H1 (cell line): ENCODE measurements around the gene MASTL. TPM values are rescaled to one million over a fixed set of nuclear protein-coding genes. Genes with fewer than 3 reads are reported as not detected.

Source experiments
- CTCF ChIA-PET: fragments of 300-600 bp; sonication (Branson Sonifier 250); formaldehyde crosslinking; loops from one replicate; lab custom pipeline; 2021; ENCODE audit not compliant: partially characterized antibody; lab: Charles Lee
- POLR2A ChIA-PET: fragments of 300-600 bp; sonication (Branson Sonifier 250); formaldehyde crosslinking; loops from one replicate; lab custom pipeline; 2021; ENCODE audit warnings: inconsistent platforms; ENCODE audit not compliant: partially characterized antibody; lab: Charles Lee
- DNase-seq, 2 experiments: peaks; one replicate each; pipeline versions ENCODE4 v3.0.0 to v3.0.0-alpha.2; 2010 to 2022; ENCODE audit warnings: low spot score in 2 of 2, low read depth in 1 of 2, mixed read lengths in 1 of 2
- FAIRE-seq: peaks from 2 replicates; lab custom pipeline; 2011; peaks lifted over from hg19 to GRCh38; lab: Jason Lieb, UNC
- H2AFZ ChIP-seq: 2 replicates; pipeline ENCODE4 v1.8.1; 2012; ENCODE audit warnings: low read length, inconsistent platforms
- H2AK5ac ChIP-seq: 2 replicates; pipeline ENCODE4 v1.6.1; 2013; ENCODE audit warnings: low read depth, low read length
- H2BK120ac ChIP-seq: replicated peaks from 2 replicates; pipeline ENCODE3; 2013; ENCODE audit warnings: low read depth, low read length, inconsistent platforms
- H2BK12ac ChIP-seq: 2 replicates; pipeline ENCODE4 v1.6.1; 2013; ENCODE audit warnings: low read depth, low read length
- H2BK15ac ChIP-seq: 2 replicates; pipeline ENCODE4 v1.6.1; 2013; ENCODE audit warnings: low read length
- H2BK20ac ChIP-seq: 2 replicates; pipeline ENCODE4 v1.6.1; 2013; ENCODE audit warnings: low read length
- H2BK5ac ChIP-seq: 2 replicates; pipeline ENCODE4 v1.6.1; 2013; ENCODE audit warnings: low read depth, low read length
- H3K14ac ChIP-seq: 2 replicates; pipeline ENCODE4 v1.6.1; 2013; ENCODE audit warnings: inconsistent platforms; ENCODE audit not compliant: insufficient read length
- H3K18ac ChIP-seq: 2 replicates; pipeline ENCODE4 v1.6.1; 2013; ENCODE audit warnings: low read length; ENCODE audit errors: extremely low read depth
- H3K23ac ChIP-seq: 2 replicates; pipeline ENCODE4 v1.6.1; 2013; ENCODE audit warnings: inconsistent platforms; ENCODE audit not compliant: insufficient read length
- H3K23me2 ChIP-seq: 2 replicates; pipeline ENCODE4 v1.6.1; 2013; ENCODE audit warnings: low read depth, low read length
- H3K27ac ChIP-seq: 2 replicates; pipeline ENCODE4 v1.6.1; 2011; ENCODE audit warnings: low read depth, low read length, inconsistent platforms
- H3K27me3 ChIP-seq, 4 experiments: replicated peaks in 1 of 4; 1 replicate in 1 of 4; 2 replicates in 3 of 4; pipeline versions ENCODE4 v1.6.1 to v1.8.1; 2011 to 2013; ENCODE audit warnings: low read length in 3 of 4, mild to moderate bottlenecking in 3 of 4, inconsistent platforms in 2 of 4, mixed read lengths in 2 of 4, moderate library complexity in 1 of 4; ENCODE audit not compliant: control insufficient read depth in 3 of 4, insufficient read depth in 3 of 4; ENCODE audit errors: extremely low read depth in 1 of 4
- H3K36me3 ChIP-seq, 4 experiments: 2 replicates each; pipeline versions ENCODE4 v1.6.1 to v1.8.1; 2011 to 2013; ENCODE audit warnings: mild to moderate bottlenecking in 4 of 4, low read length in 3 of 4, moderate library complexity in 2 of 4, control low read depth in 1 of 4, inconsistent platforms in 1 of 4; ENCODE audit not compliant: insufficient read depth in 4 of 4, control insufficient read depth in 2 of 4
- H3K4ac ChIP-seq: replicated peaks from 2 replicates; pipeline ENCODE3; 2013; ENCODE audit warnings: low read length, low read depth, mixed read lengths, inconsistent platforms; ENCODE audit not compliant: insufficient read length
- H3K4me1 ChIP-seq, 4 experiments: replicated peaks in 1 of 4; 1 replicate in 1 of 4; 2 replicates in 3 of 4; pipeline versions ENCODE4 v1.6.1 to v1.8.1; 2011 to 2013; ENCODE audit warnings: low read length in 3 of 4, inconsistent platforms in 2 of 4, mixed read lengths in 1 of 4; ENCODE audit not compliant: insufficient read depth in 4 of 4, control insufficient read depth in 3 of 4
- H3K4me2 ChIP-seq, 2 experiments: 2 replicates each; pipeline versions ENCODE4 v1.6.1 to v1.8.1; 2011 to 2013; ENCODE audit warnings: low read depth in 2 of 2, low read length in 2 of 2, control low read depth in 1 of 2, inconsistent platforms in 1 of 2, mild to moderate bottlenecking in 1 of 2; ENCODE audit not compliant: insufficient read depth in 1 of 2
- H3K4me3 ChIP-seq, 4 experiments: fragments of 200-600, 300-600 bp in 1 of 4; sonication (generic), shearing (Covaris generic), sonication (Bioruptor Twin) in 1 of 4; 2 replicates each; pipeline versions ENCODE4 v1.5.1 to v1.8.1; 2011 to 2016; ENCODE audit warnings: low read length in 4 of 4, low read depth in 3 of 4, control low read depth in 2 of 4, inconsistent platforms in 2 of 4, mild to moderate bottlenecking in 2 of 4, mixed read lengths in 1 of 4, moderate library complexity in 1 of 4; ENCODE audit not compliant: insufficient read depth in 2 of 4; ENCODE audit errors: extremely low read depth in 1 of 4
- H3K56ac ChIP-seq: replicated peaks from 2 replicates; pipeline ENCODE3; 2013; ENCODE audit warnings: low read depth, mild to moderate bottlenecking, mixed read lengths, low read length, inconsistent platforms; ENCODE audit not compliant: insufficient read length
- H3K79me1 ChIP-seq: 2 replicates; pipeline ENCODE4 v1.6.1; 2013; ENCODE audit warnings: low read depth, low read length, control low read depth
- H3K79me2 ChIP-seq, 2 experiments: 2 replicates each; pipeline versions ENCODE4 v1.6.1 to v1.8.1; 2012 to 2013; ENCODE audit warnings: low read length in 2 of 2, mild to moderate bottlenecking in 2 of 2, inconsistent platforms in 1 of 2; ENCODE audit not compliant: insufficient read depth in 2 of 2, control insufficient read depth in 1 of 2
- H3K9ac ChIP-seq, 4 experiments: replicated peaks in 1 of 4; 1 replicate in 1 of 4; 2 replicates in 3 of 4; pipeline versions ENCODE4 v1.6.1 to v1.8.1; 2011 to 2013; ENCODE audit warnings: low read depth in 3 of 4, low read length in 3 of 4, control low read depth in 2 of 4, mild to moderate bottlenecking in 2 of 4, moderate library complexity in 2 of 4, inconsistent platforms in 1 of 4; ENCODE audit errors: extremely low read depth in 1 of 4
- H3K9me3 ChIP-seq, 2 experiments: 2 replicates each; pipeline versions ENCODE4 v1.6.1 to v1.8.1; 2012 to 2013; ENCODE audit warnings: mild to moderate bottlenecking in 2 of 2, moderate library complexity in 2 of 2, control low read depth in 1 of 2, inconsistent platforms in 1 of 2, low read depth in 1 of 2, low read length in 1 of 2, mixed read lengths in 1 of 2; ENCODE audit not compliant: insufficient read depth in 2 of 2
- H4K20me1 ChIP-seq, 2 experiments: replicated peaks in 1 of 2; 2 replicates each; pipeline versions ENCODE3 to v1.8.1; 2011 to 2013; ENCODE audit warnings: inconsistent platforms in 2 of 2, low read length in 2 of 2, mild to moderate bottlenecking in 1 of 2; ENCODE audit not compliant: insufficient read depth in 2 of 2, control insufficient read depth in 1 of 2
- H4K5ac ChIP-seq: 2 replicates; pipeline ENCODE4 v1.6.1; 2013; ENCODE audit warnings: low read length, low read depth, mixed read lengths, inconsistent platforms; ENCODE audit not compliant: insufficient read length
- H4K8ac ChIP-seq: 2 replicates; pipeline ENCODE4 v1.8.0; 2013; ENCODE audit warnings: mild to moderate bottlenecking, moderate library complexity, low read length, inconsistent platforms; ENCODE audit not compliant: insufficient read depth; ENCODE audit errors: extremely low read depth
- H4K91ac ChIP-seq: replicated peaks from 2 replicates; pipeline ENCODE3; 2013; ENCODE audit warnings: low read length, mixed read lengths, inconsistent platforms; ENCODE audit not compliant: insufficient read length
- ATF3 ChIP-seq: IDR thresholded peaks from 2 replicates; pipeline ENCODE4 v1.6.1; 2011; ENCODE audit warnings: low read depth, mild to moderate bottlenecking, low read length; ENCODE audit not compliant: insufficient read depth
- BCL11A ChIP-seq, 2 experiments: IDR thresholded peaks; one replicate each; pipeline ENCODE4 v1.6.1; 2011; ENCODE audit warnings: low read depth in 2 of 2, low read length in 2 of 2, mild to moderate bottlenecking in 2 of 2
- CHD1 ChIP-seq: IDR thresholded peaks from 2 replicates; pipeline ENCODE4 v1.6.1; 2012; ENCODE audit warnings: low read depth, low read length, improper control_type of control experiment
- EGR1 ChIP-seq: IDR thresholded peaks from 2 replicates; pipeline ENCODE4 v1.6.1; 2011; ENCODE audit warnings: low read depth, low read length, borderline replicate concordance
- GABPA ChIP-seq: IDR thresholded peaks from 2 replicates; pipeline ENCODE4 v1.6.1; 2011; ENCODE audit warnings: mild to moderate bottlenecking, low read length, moderate library complexity, borderline replicate concordance; ENCODE audit not compliant: insufficient read depth
- GTF2F1 ChIP-seq: IDR thresholded peaks from 2 replicates; pipeline ENCODE4 v1.6.1; 2012; ENCODE audit warnings: low read depth, low read length, improper control_type of control experiment, borderline replicate concordance
- HDAC6 ChIP-seq: IDR thresholded peaks from one replicate; pipeline ENCODE4 v1.7.1; 2012; ENCODE audit warnings: low read depth, mild to moderate bottlenecking, inconsistent platforms, low read length, moderate library complexity
- JUN ChIP-seq: IDR thresholded peaks from 2 replicates; pipeline ENCODE4 v1.6.1; 2011; ENCODE audit warnings: low read depth, mild to moderate bottlenecking, improper control_type of control experiment, low read length
- MAFK ChIP-seq: IDR thresholded peaks from 2 replicates; pipeline ENCODE4 v1.6.1; 2012; ENCODE audit warnings: low read depth, mild to moderate bottlenecking, improper control_type of control experiment, low read length
- NRF1 ChIP-seq: IDR thresholded peaks from 2 replicates; pipeline ENCODE4 v1.6.1; 2011; ENCODE audit warnings: mild to moderate bottlenecking, low read depth, low read length, improper control_type of control experiment
- POU5F1 ChIP-seq: IDR thresholded peaks from 2 replicates; pipeline ENCODE4 v1.6.1; 2011; ENCODE audit warnings: low read depth, mild to moderate bottlenecking, low read length, moderate library complexity
- RFX5 ChIP-seq: IDR thresholded peaks from 2 replicates; pipeline ENCODE4 v1.6.1; 2011; ENCODE audit warnings: low read depth, low read length, improper control_type of control experiment, borderline replicate concordance
- SIRT6 ChIP-seq: IDR thresholded peaks from one replicate; pipeline ENCODE4 v1.7.1; 2012; ENCODE audit warnings: low read length, inconsistent platforms
- SIX5 ChIP-seq: IDR thresholded peaks from 2 replicates; pipeline ENCODE4 v1.6.1; 2011; ENCODE audit warnings: mild to moderate bottlenecking, low read depth, low read length
- SP2 ChIP-seq: IDR thresholded peaks from 2 replicates; pipeline ENCODE4 v1.6.1; 2012; ENCODE audit warnings: mild to moderate bottlenecking, low read length, inconsistent platforms
- WGBS, 2 experiments: shearing (Covaris generic) in 1 of 2; methylation state at CpG; one replicate each; pipeline versions ENCODE4 v1.1.6 to v1.1.7; 2013 to 2015; ENCODE audit warnings: low lambda C conversion rate in 2 of 2, mixed read lengths in 2 of 2, inconsistent platforms in 1 of 2, low coverage in 1 of 2, missing lambda C conversion rate in 1 of 2; ENCODE audit not compliant: insufficient replicate concordance in 2 of 2, insufficient coverage in 1 of 2, insufficient read length in 1 of 2; ENCODE audit errors: extremely low coverage in 1 of 2, missing lambda C conversion rate in 1 of 2; 5-methylcytosine and 5-hydroxymethylcytosine counted together
- polyA plus RNA-seq, 7 experiments: library from polyadenylated mRNA; depleted of rRNA in 3 of 7; stranded (reverse) in 5 of 7; unstranded in 2 of 7; fragments of >200 nt in 5 of 7; fragments of 200-250 nt in 2 of 7; gene quantifications; 1 replicate in 5 of 7; 2 replicates in 1 of 7; 4 replicates in 1 of 7; pipeline versions ENCODE4 v1.2.1 to v1.2.3, GENCODE V29; 2011 to 2013; ENCODE audit warnings: missing spikeins in 2 of 7, mixed read lengths in 2 of 7
- total RNA-seq: library from RNA; stranded (reverse); fragmentation: NEBNext Ultra II Directional; extraction: Animal tissue kit (Norgen Biotek cat#: 25700); gene quantifications from 2 replicates; pipeline ENCODE4 v1.2.1, GENCODE V29; 2021

MASTL gene
- total and polyA plus RNA-seq, 2 of the 8 experiments (the other 6 are each of a cell fraction or from before 2014, with no cell fraction given), result 14.9 to 42.5 TPM

GRCh38 chr10:27134371-27134770 is 20.8 kb upstream of the MASTL start:
- Histone ChIP-seq H2AK5ac (no peak overlapping the region), H3K27me3 (no peaks in the 10 kb centered on the region), H4K20me1 (peaks cover 0 to 5% of the 10 kb centered on the region in 2 experiments), H2BK120ac (no peak overlapping the region), H2AFZ (no peak overlapping the region), H3K9ac (no peak overlapping the region), H2BK20ac (no peak overlapping the region), H2BK12ac (no peak overlapping the region), H3K14ac (no peak overlapping the region), H3K4me3 (no peak overlapping the region), H3K23me2 (no peaks in the 10 kb centered on the region), H2BK5ac (no peak overlapping the region), H3K79me2 (no peaks in the 10 kb centered on the region; a peak in 1 of 4 replicates), H3K4me2 (no peak overlapping the region), H3K9me3 (no peaks in the 10 kb centered on the region), H4K91ac (no peak overlapping the region), H3K27ac (no peak overlapping the region), H3K79me1 (no peaks in the 10 kb centered on the region; the same call in 1 of the 2 replicates), H3K18ac (no peak overlapping the region), H4K8ac (no peak overlapping the region), H3K4ac (no peak overlapping the region), H2BK15ac (no peak overlapping the region), H3K4me1 (no peaks in the 10 kb centered on the region), H3K56ac (no peak overlapping the region), H4K5ac (no peak overlapping the region), H3K23ac (no peak overlapping the region), H3K36me3 (peaks cover 15 to 95% (median 44%) of the 10 kb centered on the region in 4 experiments)
- ChIA-PET POLR2A (interaction anchor here (0.9 kb wide), 1 partner anchor 20 kb away, joined by 4 read pairs; the partner anchor contains the start of gene YME1L1), CTCF (interaction anchor here (0.6 to 1.4 kb wide), 2 partner anchors 13 to 297 kb away, joined by 3 to 4 read pairs; no protein-coding TSS in a partner anchor)
- FAIRE-seq (no peak), DNase-seq (no peak)
- 94% methylated on average over 3 of the region's 3 CpGs; no CpG with 5 or more reads in 1 of the 2 experiments for WGBS, 2 experiments
- TF ChIP-seq SIRT6 (no peak), RFX5 (no peak), JUN (no peak), CHD1 (no peak), EGR1 (no peak), HDAC6 (no peak), POU5F1 (no peak), BCL11A (IDR thresholded peaks at IDR 0.05; ENCODE audit: low read depth in 2 of 2, low read length in 2 of 2) (no peak), GABPA (no peak), SIX5 (no peak), SP2 (no peak), ATF3 (no peak), MAFK (no peak), NRF1 (no peak), GTF2F1 (no peak)
